ENCODE results near the gene ADAR.

ADAR gene

DNA sequence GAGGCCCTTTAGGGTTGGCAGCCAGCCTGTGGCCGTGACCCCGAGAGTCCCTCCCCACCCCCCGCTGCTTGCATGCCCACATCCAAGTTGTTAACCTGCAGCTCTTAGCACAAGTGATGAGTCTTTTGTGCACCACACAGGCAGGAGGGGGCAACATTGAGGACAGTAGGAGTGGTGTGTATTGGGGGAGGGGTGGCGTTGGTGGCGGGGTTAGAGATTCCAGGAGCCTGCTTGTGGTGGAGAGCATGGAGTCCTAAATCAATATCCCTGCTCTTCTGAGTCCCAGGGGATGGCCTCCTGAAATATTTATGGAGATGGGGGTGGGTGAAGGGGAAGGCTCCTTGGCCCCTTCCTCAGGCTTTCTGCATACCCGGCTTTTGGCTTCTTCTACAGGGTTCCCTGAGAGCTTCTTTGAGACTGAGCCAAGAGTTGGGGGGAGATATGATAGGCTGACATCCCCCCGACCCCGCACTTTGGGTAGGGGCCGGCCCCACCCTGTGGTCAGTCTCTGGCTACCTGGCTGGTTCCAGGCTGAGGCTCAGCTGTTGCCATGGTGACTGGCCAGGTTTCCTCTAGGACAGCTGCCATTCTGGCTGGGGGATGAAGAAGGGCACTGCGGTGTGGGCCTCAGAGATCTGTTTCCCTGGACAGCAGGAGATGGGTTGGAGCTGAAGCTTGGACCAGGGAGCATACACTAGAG is 35.4 kb downstream of the ADAR start:
- no peaks in the 10 kb centered on the region for H3K9me3 ChIP-seq (ENCODE audit: insufficient read depth, low read length, severe bottlenecking)
- no peak overlapping the region for H3K27ac ChIP-seq (ENCODE audit: low read length)
- no peaks in the 10 kb centered on the region for H3K79me2 ChIP-seq (ENCODE audit: insufficient read depth, low read length)
- H3K4me2 ChIP-seq (ENCODE audit: insufficient read depth, low read length), result no peak overlapping the region
- peaks cover 6% of the 10 kb centered on the region for H3K4me1 ChIP-seq (ENCODE audit: insufficient read depth, low read length)
- peaks cover 36% of the 10 kb centered on the region for H4K20me1 ChIP-seq (ENCODE audit: insufficient read depth, low read length)
- TF ChIP-seq, protein P1, sequence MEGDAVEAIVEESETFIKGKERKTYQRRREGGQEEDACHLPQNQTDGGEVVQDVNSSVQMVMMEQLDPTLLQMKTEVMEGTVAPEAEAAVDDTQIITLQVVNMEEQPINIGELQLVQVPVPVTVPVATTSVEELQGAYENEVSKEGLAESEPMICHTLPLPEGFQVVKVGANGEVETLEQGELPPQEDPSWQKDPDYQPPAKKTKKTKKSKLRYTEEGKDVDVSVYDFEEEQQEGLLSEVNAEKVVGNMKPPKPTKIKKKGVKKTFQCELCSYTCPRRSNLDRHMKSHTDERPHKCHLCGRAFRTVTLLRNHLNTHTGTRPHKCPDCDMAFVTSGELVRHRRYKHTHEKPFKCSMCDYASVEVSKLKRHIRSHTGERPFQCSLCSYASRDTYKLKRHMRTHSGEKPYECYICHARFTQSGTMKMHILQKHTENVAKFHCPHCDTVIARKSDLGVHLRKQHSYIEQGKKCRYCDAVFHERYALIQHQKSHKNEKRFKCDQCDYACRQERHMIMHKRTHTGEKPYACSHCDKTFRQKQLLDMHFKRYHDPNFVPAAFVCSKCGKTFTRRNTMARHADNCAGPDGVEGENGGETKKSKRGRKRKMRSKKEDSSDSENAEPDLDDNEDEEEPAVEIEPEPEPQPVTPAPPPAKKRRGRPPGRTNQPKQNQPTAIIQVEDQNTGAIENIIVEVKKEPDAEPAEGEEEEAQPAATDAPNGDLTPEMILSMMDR (IDR thresholded peaks at IDR 0.05; ENCODE audit: borderline replicate concordance, extremely low read depth, low read length, poor library complexity, severe bottlenecking), result no peak
- no peak for TF ChIP-seq EZH2 (IDR thresholded peaks at IDR 0.05; ENCODE audit: borderline replicate concordance, low read depth, low read length, severe bottlenecking)
- H2AFZ ChIP-seq (ENCODE audit: low read depth, low read length), result no peak overlapping the region
- no peak overlapping the region for H3K9ac ChIP-seq (ENCODE audit: low read depth, low read length)
- H3K4me3 ChIP-seq (ENCODE audit: low read depth in 1 of 2, low read length in 2 of 2), result no peak overlapping the region
- DNase-seq, result no peak
- no peak for ATAC-seq (ENCODE audit: insufficient read depth, low read depth)
- no peaks in the 10 kb centered on the region for H3K36me3 ChIP-seq (ENCODE audit: insufficient read depth, low read length)
- H3K27me3 ChIP-seq (ENCODE audit: insufficient read depth, low read length, poor library complexity), result peaks cover 14% of the 10 kb centered on the region

DNA sequence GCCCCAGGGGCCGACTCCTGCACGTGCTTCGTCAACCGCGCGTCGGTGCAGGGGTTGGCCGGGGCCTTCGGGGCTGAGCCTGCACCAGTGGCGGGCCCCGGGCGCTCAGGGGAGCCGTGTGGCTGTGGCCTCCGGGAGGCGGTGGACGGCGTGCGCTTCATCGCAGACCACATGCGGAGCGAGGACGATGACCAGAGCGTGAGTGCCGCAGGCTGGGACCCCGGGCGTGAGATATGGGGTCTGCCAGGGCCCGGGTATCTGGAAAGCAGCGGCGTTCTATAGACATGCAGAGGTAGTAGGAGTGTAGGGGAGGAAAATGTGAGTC is 36.1 kb downstream of the ADAR start:
- Histone ChIP-seq H3K4me3 (ENCODE audit: low read depth in 1 of 2, low read length in 2 of 2) (no peak overlapping the region), H4K20me1 (ENCODE audit: insufficient read depth, low read length) (peaks cover 34% of the 10 kb centered on the region), H3K9ac (ENCODE audit: low read depth, low read length) (no peak overlapping the region), H3K4me1 (ENCODE audit: insufficient read depth, low read length) (peaks cover 7% of the 10 kb centered on the region), H3K79me2 (ENCODE audit: insufficient read depth, low read length) (no peaks in the 10 kb centered on the region), H2AFZ (ENCODE audit: low read depth, low read length) (no peak overlapping the region), H3K36me3 (ENCODE audit: insufficient read depth, low read length) (no peaks in the 10 kb centered on the region), H3K4me2 (ENCODE audit: insufficient read depth, low read length) (no peak overlapping the region), H3K9me3 (ENCODE audit: insufficient read depth, low read length, severe bottlenecking) (no peaks in the 10 kb centered on the region), H3K27me3 (ENCODE audit: insufficient read depth, low read length, poor library complexity) (peaks cover 17% of the 10 kb centered on the region), H3K27ac (ENCODE audit: low read length) (no peak overlapping the region)
- DNase-seq (no peak), ATAC-seq (ENCODE audit: insufficient read depth, low read depth) (no peak)
- TF ChIP-seq, protein P1 (IDR thresholded peaks at IDR 0.05; ENCODE audit: borderline replicate concordance, extremely low read depth, low read length, poor library complexity, severe bottlenecking), result no peak
- no peak for TF ChIP-seq EZH2 (IDR thresholded peaks at IDR 0.05; ENCODE audit: borderline replicate concordance, low read depth, low read length, severe bottlenecking)

DNA sequence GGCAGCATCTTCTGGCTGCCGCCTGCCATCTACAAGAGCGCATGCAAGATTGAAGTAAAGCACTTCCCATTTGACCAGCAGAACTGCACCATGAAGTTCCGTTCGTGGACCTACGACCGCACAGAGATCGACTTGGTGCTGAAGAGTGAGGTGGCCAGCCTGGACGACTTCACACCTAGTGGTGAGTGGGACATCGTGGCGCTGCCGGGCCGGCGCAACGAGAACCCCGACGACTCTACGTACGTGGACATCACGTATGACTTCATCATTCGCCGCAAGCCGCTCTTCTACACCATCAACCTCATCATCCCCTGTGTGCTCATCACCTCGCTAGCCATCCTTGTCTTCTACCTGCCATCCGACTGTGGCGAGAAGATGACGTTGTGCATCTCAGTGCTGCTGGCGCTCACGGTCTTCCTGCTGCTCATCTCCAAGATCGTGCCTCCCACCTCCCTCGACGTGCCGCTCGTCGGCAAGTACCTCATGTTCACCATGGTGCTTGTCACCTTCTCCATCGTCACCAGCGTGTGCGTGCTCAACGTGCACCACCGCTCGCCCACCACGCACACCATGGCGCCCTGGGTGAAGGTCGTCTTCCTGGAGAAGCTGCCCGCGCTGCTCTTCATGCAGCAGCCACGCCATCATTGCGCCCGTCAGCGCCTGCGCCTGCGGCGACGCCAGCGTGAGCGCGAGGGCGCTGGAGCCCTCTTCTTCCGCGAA is 36.6 kb downstream of the ADAR start:
- Histone ChIP-seq H3K27me3 (ENCODE audit: insufficient read depth, low read length, poor library complexity) (peaks cover 17% of the 10 kb centered on the region), H4K20me1 (ENCODE audit: insufficient read depth, low read length) (peaks cover 29% of the 10 kb centered on the region), H3K4me2 (ENCODE audit: insufficient read depth, low read length) (no peak overlapping the region), H3K9me3 (ENCODE audit: insufficient read depth, low read length, severe bottlenecking) (no peaks in the 10 kb centered on the region), H3K4me1 (ENCODE audit: insufficient read depth, low read length) (peaks cover 7% of the 10 kb centered on the region), H3K4me3 (ENCODE audit: low read depth in 1 of 2, low read length in 2 of 2) (no peak overlapping the region), H3K79me2 (ENCODE audit: insufficient read depth, low read length) (no peaks in the 10 kb centered on the region), H3K9ac (ENCODE audit: low read depth, low read length) (no peak overlapping the region), H3K36me3 (ENCODE audit: insufficient read depth, low read length) (no peaks in the 10 kb centered on the region), H3K27ac (ENCODE audit: low read length) (no peak overlapping the region), H2AFZ (ENCODE audit: low read depth, low read length) (no peak overlapping the region)
- DNase-seq, result no peak
- ATAC-seq (ENCODE audit: insufficient read depth, low read depth), result no peak
- TF ChIP-seq, protein P1 (IDR thresholded peaks at IDR 0.05; ENCODE audit: borderline replicate concordance, extremely low read depth, low read length, poor library complexity, severe bottlenecking), result no peak
- TF ChIP-seq EZH2 (IDR thresholded peaks at IDR 0.05; ENCODE audit: borderline replicate concordance, low read depth, low read length, severe bottlenecking), result no peak

All from DND-41 (cell line).